Eye (tissue), 1 donor: Measurements from ENCODE around the gene P4HA2.

Source experiments
- DNase-seq: peaks from one replicate; pipeline ENCODE4 v3.0.0-alpha.2; 2015

Gene P4HA2

DNA sequence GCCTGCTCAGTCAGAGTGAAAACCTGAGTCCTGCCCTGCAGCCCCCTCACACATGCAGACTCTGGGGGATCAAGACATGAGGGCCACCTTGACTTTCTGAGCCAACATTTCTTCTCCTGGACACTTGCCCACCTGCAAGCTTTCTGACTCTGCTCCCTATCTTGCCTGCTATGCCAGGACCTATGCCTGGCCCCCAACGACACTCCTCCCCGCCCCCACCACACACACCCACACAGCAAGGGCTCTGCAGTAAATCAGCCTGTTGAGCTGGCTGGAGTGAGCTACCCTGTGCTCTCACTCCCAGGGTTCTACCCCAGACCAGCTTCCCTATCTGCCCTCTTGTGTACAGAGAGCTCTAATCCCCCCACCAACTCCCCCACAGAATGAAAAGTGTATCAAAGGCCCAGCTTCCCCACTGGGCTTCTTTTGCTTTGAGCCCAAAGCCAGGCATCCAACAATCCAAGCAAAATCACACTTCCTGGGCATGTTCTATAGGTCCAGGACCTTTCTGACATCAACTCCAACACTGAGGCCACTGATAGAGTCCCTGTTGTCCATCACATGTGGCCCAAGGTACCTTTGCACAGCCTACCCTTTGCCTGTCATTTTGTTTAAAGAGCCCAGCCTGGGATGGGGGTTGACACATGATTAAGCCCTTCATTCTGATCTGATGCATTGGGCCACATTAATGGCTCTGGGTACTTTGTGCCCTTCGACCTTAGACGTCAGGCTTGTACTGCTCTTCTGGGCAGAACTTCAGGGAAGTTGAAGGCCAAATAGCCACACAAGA, 37.1 kb upstream of the P4HA2 start:
- DNase-seq = no peak

DNA sequence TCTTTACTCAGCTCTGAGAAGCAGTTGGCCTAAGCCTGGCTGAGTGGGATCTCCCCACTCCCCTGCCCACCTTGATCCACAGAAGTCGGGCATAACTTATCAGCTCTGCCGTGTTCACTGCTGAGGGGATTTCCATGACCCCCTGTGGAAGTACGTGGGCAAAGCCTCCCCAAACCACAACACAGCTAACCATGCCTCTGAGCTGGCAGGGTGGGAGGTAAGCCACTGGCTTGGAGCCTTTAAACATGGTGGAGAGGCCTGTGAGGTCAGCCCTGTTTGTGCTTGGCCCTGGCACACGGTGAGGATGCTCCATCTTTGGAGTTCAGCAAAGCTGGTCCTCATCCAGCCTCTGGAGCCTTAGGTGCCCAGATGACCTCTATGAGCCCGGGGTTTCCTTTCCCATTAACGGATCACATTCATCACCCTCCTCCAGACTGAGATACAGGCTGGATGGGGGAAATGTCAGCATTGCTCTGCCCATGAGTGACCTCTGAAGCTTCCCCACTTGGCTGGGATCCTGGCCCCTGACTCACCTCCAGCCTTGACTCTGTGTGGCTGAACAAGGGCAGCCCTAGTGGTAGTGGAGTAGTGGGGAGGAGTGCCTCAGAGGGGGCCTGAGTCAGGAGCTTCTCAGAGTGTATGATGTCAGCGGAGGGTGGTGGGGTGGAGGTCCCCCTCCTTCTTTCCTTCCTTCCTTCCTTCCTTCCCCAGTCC, 36.1 kb upstream of the P4HA2 start:
- DNase-seq = no peak

GRCh38 chr5:132262882-132263547, 35.4 kb upstream of the P4HA2 start:
- no peak for DNase-seq

DNA sequence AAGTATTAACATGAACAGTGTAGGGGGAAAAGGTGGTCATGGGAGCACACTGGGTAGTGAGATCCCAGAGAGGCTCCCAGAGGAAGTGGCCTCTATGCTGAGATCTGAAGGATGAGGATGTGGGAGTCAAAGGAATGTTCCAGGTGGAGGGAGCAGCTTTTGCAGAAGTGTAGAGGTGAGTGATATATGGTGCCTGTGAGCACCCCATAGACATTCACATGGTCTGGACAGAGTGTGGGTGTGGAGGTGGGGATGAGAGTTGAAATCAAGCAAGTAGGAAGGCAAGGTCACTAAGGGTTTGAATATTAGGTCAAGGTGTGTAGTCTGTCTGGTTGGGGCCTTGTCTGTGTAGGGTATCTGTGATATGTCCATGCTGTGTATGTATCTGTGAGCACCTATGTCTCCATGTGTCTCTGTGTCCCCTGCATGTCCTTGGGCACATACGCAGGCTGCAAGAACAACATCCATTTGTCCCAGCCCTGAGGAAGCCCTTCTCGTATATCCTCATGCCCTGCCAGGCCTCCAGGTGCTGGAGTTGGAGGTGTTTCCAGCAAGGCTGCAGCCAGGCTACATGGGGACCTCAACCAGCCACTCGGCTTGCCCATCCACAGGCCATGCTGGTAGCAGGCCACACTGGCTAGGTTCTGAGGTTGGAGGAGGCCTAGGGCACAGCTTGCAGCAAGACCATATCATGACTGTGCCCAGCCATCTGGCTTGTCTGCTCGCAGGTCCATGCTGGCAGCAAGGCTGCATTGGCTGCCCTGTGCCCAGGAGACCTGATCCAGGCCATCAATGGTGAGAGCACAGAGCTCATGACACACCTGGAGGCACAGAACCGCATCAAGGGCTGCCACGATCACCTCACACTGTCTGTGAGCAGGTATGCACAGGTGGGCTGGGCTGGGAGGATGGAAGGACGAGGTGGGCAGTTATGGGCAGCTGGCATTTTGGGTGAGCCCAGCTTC, 34.5 kb upstream of the P4HA2 start:
- no peak for DNase-seq

- no peak for DNase-seq
These were observed 33.3 kb upstream of the P4HA2 start for GRCh38 chr5:132260714-132261551.

GRCh38 chr5:132260051-132260450, 32.4 kb upstream of the P4HA2 start:
- no peak for DNase-seq

DNA sequence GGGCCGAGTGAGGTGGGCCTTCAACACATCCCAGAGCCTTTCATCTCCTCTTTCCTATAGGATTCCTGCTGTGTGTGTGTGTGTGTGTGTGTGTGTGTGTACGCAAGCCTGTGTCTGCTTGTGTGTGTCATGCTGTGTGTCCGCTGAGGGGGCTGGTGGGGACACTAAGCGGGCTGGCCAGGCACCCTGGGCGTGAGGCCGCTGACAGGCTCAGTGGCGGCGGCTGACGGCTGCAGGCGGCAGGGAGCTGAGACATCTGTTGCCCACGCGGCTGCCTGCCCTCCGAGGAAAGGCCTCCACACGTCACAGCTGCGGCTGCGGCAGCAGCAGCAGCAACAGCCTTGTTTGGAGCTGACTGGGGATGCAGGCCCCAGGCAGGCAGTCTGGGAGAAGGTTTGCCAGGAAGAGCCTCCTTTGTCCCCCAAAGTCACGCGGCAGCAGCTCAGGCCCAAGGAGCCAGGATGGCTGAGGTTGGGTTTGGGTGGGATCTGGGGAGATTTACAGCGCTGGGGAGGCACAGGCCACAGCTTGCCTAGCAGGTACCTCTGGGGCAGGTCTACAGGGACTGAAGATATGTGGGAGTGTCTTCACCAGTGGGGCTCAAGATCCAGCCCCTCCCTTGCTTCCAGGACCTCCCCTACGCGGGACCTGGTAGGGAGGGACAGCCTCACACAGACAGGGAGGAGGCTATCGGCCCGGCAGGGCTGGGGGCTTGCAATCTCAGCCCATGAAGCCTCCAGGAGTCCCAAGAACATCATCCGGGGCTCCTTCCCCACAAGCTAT, 31.6 kb upstream of the P4HA2 start:
- peak; percentile 91 for DNase-seq

- no peak for DNase-seq
These were observed 30.7 kb upstream of the P4HA2 start for GRCh38 chr5:132258102-132259068.

DNA sequence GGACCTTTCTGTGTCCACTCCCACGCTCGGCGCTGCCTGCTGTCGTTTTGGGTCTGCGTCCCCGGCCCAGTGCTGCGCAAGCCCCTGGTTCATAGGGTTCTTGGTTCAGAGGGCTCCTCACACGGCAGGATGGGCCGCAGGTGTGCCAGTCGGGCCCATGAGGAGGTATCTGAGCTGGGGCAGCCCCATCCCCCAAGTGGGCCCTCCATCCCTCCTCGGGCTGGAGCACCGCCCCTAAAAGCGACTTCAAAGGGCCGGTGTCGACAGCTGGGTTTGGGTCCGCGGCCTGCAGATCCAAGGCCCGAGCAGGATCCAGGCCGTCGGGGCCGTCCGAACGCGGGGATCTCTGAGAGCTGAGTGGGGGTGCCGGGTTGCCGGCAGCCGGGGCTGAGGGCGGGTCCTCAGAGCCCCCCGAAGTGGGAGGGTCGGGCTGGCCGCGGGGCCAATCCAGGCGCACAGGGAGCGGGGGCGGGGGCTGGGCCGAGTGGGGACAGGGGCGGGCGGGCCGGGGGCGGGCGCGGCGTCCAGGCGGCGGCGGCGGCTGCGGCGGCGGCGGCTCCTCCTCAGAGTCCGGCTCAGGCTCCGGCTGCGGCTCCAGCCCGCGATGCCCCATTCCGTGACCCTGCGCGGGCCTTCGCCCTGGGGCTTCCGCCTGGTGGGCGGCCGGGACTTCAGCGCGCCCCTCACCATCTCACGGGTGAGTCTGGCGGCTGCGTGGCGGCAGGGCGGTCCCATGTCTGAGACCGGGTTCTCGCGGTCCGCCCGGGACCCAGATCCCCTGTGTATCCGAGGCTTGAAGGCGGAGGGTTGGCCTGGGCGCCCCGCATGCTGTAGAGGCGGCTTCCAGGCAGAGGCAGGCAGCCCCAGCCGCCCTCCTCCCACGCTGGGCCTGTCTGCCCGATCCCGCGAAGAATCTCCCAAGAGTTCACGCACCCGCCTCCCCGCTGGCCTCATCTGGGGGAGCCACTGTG, 29.8 kb upstream of the P4HA2 start, which contains the start of gene PDLIM4:
Gene PDLIM4, plus strand, starts transcription at position 566 of the 971 bp plus-strand sequence. Its CDS starts 39 bp downstream, at position 605.
- peak; percentile 84 for DNase-seq

DNA sequence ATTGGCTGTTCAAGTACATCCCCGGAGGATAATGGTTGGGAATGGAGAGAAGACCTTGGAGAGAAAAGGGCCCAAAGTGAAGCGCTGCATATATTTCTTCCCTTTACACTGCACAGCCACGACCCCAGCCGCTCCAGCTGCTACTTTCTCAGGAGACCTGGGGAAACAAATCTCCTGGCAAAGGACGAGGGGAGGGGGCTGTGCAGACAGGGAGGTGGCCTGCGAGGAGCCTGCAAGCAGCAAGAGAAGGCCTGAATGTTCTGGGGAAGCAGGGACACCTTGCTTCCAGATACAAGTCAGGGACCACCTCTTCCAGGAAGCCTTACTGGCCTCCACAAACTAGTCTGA, 29.1 kb upstream of the P4HA2 start:
- DNase-seq = no peak

DNA sequence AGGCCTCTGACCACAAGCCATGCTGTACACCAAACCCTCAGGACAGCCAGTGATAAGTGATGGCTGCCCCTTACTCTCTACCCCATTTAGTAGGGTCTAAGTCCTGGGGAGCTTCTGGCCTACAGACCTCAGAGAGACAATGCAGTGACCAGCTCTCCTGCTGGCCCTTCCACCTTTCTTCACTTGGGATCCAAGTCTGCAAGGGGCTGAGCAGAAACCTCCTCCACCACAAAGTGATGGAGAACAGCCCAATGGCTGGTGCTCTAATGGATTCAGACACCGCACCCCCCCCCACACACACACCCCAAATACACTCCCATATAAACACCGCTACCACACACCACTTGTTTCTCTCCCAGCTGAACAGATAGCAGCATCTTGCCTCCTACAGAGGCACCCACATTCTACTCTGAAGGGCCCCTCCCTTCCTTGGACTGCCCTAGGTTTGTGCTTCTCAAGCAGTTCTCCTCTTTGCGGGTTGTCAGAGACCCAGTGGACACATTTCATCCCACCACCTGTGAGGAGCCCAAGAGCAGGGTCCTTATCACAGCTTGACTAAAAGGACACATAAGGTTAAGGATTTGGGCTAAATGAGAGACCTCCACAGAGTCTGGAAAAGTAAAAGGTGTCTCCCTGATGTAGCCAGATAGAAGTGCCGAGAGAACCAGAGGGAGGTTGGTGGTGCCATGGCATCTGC, 28.6 kb upstream of the P4HA2 start:
- DNase-seq = no peak

DNA sequence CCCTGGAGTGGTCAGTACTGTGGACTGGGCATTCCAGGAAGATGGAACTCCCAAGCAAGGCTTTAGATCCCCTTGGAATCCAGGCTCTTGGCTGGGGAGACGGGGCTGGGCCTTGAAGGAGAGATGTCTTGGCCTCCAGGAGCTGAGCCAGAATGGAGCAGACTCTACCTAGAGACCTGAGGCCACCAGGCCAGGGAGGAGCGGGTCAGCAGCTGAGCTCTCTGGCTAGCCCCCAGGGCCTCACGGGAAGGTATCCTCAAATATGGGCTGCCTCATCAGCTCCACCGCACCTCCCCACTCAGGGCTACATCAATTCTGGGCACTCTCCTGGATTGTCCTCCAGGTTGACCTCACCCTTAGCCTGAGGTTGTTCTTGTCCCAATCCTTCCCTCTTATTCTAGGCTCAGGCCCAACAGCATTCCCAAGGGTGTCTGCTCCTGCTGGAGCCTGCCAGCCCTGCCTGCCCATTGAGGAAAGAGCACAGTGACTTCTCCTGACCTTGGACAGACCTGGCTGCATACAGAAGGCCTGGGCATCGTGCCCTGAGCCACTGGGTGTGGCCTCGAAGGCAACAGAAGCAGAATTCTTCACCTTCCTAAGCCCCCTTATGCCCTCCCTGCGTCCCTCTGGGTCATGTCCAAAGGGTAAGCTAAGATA, 26.8 kb upstream of the P4HA2 start:
- DNase-seq = no peak

GRCh38 chr5:132253452-132254320, 26.0 kb upstream of the P4HA2 start:
- DNase-seq = no peak

GRCh38 chr5:132253008-132253441, 25.4 kb upstream of the P4HA2 start:
- DNase-seq = no peak

DNA sequence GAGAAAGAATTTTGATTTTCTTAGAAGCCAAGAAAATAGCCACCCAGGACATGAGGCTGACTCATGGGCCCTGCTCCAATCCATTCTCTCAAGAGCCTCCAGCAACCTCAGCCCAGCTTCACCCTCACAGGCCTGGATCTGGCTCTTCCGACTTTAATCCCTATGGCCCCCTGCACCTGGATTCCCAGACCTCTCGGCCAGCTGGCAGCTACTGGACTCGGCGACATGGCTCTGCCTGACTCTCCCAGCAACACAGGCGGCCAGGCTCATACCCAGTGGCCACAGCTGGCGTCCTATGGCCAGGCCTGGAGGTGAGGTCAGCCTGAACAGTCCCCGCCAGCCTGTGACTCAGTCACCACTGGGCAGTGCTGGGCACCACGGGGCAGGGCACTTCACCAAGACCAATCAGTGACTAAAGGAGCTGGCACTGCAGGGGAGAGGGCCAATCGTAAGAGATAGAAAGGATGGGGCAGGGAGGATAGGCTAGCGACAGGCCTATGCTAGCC, 23.6 kb upstream of the P4HA2 start:
- no peak for DNase-seq

DNA sequence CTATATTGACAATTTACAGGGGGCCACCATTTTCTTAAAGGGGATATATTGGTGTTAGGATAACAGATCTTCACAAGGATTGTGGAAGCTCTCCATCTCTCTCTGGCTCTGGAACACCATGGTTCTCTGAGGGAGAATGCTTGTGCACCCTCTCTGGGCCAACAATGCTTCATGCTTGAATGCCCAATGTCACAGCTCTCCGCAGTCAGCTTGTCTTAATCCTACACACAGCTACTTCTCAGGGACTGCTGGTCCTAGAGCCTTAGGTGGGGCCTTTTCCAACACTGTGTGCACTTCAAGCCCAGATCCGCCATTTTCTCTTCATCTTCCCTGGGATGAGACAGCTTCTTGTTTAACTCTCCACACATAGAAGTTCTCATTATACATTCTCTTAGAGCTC, 22.9 kb upstream of the P4HA2 start:
- no peak for DNase-seq
